Gastroesophageal sphincter (tissue), 3 donors: ENCODE results near the gene NECTIN3.

Experiments
- EP300 ChIP-seq: sonication (generic); formaldehyde crosslinking; IDR thresholded peaks from one replicate; pipeline ENCODE4 v1.6.1; 2017; ENCODE audit warnings: antibody characterized with exemption, mild to moderate bottlenecking
- POLR2A ChIP-seq, 2 donors: fragments of 450-650 bp; IDR thresholded peaks; one replicate each; pipeline ENCODE4 v1.6.1; 2017; ENCODE audit warnings: antibody characterized with exemption in 2 of 2, mild to moderate bottlenecking in 2 of 2, moderate library complexity in 1 of 2
- POLR2AphosphoS5 ChIP-seq: sonication (generic); formaldehyde crosslinking; IDR thresholded peaks from one replicate; pipeline ENCODE4 v1.6.1; 2017; ENCODE audit warnings: antibody characterized with exemption
- TF ChIP-seq, protein P1 (sequence below), 4 experiments: fragments of 200-600 bp in 2 of 4; fragments of 450-650 bp in 2 of 4; sonication (generic) in 1 of 4; IDR thresholded peaks; one replicate each; pipeline ENCODE4 v1.5.1; 2017 to 2019; ENCODE audit warnings: antibody characterized with exemption in 4 of 4, mild to moderate bottlenecking in 2 of 4, moderate library complexity in 2 of 4

DNA sequence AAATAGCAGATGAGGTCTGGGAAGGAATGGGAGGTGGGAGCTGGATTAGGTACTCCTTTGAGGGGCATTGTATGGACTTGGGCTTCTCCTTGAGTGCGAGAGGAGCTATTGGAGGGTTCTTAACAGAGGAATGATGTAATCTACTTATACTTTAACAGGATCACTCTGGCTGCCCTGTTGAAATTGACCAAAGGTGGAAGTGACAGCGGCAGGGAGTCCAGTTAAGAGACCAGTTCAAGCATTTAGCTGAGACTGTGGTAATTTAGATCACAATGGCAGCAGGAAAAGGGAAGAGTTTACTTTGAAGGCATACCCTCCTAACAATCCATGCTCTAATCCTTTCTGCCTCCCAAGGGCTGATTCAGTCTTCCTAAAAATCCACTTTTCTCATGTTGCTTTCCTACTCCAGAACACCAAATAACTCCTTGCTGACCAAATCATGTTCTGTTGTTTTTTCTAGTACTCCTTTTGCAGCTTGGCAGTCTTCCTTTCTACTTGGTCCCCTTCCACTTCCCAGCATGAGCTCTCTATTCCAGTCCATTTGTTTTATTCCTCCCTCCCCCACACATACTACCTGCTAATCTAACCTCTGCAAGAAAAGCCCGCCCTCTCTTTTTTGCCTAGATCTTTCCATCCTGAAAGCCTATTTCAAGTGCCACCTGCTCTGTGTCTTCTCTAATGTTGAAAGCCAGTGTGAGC, 139.4 kb downstream of the NECTIN3 start:
- TF ChIP-seq, protein P1, sequence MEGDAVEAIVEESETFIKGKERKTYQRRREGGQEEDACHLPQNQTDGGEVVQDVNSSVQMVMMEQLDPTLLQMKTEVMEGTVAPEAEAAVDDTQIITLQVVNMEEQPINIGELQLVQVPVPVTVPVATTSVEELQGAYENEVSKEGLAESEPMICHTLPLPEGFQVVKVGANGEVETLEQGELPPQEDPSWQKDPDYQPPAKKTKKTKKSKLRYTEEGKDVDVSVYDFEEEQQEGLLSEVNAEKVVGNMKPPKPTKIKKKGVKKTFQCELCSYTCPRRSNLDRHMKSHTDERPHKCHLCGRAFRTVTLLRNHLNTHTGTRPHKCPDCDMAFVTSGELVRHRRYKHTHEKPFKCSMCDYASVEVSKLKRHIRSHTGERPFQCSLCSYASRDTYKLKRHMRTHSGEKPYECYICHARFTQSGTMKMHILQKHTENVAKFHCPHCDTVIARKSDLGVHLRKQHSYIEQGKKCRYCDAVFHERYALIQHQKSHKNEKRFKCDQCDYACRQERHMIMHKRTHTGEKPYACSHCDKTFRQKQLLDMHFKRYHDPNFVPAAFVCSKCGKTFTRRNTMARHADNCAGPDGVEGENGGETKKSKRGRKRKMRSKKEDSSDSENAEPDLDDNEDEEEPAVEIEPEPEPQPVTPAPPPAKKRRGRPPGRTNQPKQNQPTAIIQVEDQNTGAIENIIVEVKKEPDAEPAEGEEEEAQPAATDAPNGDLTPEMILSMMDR (IDR thresholded peaks at IDR 0.05) = no peak
- TF ChIP-seq POLR2AphosphoS5 (no peak), POLR2A (IDR thresholded peaks at IDR 0.05) (no peak), EP300 (no peak)
